Measurements from ENCODE around the gene ADGRG3.

DNA sequence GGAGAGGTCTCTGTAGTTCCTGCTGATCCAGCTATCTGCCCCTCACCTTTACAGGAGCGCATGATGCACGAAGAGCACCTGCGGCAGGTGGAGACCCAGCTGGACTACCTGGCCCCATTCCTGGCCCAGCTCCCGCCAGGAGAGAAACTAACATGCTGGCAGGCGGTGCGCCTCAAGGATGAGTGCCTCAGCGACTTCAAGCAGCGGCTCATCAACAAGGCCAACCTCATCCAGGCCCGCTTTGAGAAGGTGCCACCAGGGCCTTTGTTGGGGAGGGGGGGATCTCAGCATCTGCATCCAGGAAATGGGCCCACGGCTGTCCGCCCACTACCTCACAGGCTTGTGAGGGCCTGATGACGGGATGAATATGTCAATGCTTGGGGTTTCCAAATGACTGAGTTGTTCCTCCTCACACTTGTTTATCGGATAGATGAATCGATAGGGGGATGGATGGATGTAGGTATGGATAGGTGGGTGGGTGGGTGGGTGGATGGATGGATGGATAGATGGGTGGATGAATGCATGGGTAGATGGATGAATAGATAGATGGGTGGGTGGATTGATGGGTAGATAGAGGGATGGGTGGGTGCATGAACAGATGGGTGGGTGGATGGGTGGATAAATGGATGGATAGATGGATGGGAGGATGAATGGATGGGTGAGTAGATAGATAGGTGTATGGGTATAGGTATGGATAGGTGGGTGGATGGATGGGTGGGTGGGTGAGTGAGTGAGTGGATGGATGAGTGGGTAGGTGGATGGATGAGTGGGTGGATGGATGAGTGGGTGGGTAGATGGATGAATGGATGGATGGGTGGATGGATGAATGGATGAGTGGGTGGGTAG, 60.5 kb downstream of the ADGRG3 start:
- TF ChIP-seq, protein P1, sequence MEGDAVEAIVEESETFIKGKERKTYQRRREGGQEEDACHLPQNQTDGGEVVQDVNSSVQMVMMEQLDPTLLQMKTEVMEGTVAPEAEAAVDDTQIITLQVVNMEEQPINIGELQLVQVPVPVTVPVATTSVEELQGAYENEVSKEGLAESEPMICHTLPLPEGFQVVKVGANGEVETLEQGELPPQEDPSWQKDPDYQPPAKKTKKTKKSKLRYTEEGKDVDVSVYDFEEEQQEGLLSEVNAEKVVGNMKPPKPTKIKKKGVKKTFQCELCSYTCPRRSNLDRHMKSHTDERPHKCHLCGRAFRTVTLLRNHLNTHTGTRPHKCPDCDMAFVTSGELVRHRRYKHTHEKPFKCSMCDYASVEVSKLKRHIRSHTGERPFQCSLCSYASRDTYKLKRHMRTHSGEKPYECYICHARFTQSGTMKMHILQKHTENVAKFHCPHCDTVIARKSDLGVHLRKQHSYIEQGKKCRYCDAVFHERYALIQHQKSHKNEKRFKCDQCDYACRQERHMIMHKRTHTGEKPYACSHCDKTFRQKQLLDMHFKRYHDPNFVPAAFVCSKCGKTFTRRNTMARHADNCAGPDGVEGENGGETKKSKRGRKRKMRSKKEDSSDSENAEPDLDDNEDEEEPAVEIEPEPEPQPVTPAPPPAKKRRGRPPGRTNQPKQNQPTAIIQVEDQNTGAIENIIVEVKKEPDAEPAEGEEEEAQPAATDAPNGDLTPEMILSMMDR (IDR thresholded peaks at IDR 0.05; ENCODE audit: insufficient read depth, low read length, poor library complexity, severe bottlenecking): no peak
- TF ChIP-seq EZH2phosphoT487 (conservative IDR thresholded peaks at IDR 0.05; ENCODE audit: low read length): no peak

Measured in SU-DHL-6 (cell line).